Glomerular endothelial cell (primary cell): ENCODE results near the gene SIGLEC14. TPM values are rescaled to one million over a fixed set of nuclear protein-coding genes. Genes with fewer than 3 reads are reported as not detected.
A peak's percentile ranks its signal among the peaks of the same experiment; 100 is the strongest.
"Not testable (repeated sequence)": the region's sequence is repeated elsewhere in the genome, so short reads cannot be mapped to it uniquely, and the experiment has no call there.

Experiments
- DNase-seq: peaks from one replicate; pipeline ENCODE4 v3.0.0-alpha.2; 2011; ENCODE audit warnings: low read depth, low spot score; ENCODE audit errors: extremely low read depth
- total RNA-seq: library from RNA; depleted of rRNA; stranded (reverse); fragments of >200 nt; gene quantifications from 2 replicates; pipeline ENCODE4 v1.2.3, GENCODE V29; 2015

Gene SIGLEC14
- total RNA-seq, 1 donor from 2014 or later, result 0.35 TPM

DNA sequence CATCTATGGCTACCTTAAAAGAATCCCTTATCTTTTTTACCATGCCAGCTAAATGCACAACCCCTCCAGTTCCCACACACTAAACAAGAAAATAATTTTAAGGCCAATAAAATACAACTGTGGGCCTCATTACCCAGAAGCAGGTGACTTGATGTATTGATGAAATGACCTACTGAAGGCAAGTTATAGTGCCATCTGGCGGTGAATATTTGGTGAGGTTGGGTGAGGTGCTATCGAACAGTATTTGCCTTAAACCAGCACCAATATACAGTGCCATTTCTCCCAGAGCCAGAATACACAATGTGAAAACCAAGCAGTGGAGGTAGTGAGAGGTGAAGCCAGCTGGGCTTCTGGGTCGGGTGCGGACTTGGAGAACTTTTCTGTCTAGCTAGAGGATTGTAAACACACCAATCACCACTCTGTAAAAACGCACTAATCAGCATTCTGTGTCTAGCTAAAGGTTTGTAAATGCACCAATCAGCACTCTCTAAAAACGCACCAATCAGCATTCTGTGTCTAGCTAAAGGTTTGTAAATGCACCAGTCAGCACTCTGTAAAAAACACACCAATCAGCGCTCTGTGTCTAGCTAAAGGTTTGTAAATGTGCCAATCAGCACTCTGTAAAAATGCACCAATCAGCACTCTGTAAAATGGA is 29.4 kb upstream of the SIGLEC14 start:
- not testable (repeated sequence) for DNase-seq

DNA sequence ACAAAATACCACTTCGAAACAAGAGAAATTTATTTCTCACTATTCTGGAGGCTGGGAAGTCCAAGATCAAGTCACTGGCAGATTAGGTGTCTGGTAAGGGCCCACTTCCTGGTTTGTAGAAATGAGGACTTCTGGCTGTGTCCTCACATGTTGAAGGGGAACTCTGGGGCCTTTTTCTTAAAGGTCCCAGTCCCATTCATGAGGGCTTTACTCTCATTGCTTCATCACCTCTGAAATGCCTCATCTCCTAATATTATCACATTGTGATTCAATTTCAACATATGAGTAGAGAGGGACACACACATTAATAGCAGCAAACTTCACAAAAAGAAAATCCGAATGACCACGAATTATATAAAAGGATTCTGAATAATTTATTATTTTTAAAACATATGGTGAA is 21.6 kb upstream of the SIGLEC14 start:
- DNase-seq, result no peak

DNA sequence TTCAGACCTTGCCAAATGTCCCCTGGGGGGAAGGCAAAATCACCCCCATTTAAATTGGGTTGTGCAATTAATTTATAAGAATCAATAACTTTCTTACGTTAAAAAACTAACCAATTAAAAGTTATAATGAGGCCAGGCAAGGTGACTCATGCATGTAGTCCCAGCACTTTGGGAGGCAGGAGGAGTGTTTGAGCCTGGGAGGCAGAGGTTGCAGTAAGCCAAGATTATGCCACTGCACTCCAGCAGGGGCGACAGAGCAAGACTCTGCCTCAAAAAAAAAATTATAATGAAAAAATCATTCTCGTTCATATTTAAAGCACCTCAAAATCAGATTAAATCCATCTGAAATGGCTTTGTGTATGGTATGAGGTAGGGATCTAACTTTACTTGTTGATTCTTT is 18.4 kb upstream of the SIGLEC14 start:
- no peak for DNase-seq

DNA sequence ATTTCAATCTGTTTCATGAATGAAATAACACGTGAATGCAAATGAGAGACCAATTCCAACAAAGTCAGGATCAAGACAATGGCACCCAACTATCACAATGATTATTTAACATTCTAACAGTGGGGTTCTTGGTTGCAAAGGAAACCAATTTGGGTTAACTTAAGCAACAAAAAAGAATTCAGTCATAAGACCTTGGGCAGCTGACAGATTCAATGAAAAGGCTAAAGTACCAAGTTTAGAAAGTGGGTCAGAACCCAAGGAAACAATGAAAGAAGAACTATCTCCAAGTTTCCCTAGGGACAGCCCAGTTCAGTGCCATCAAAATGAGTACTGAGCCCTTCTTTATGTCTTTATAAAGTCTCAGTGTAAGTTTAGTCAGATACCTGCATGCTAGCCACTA is 17.5 kb upstream of the SIGLEC14 start:
- DNase-seq, result no peak

DNA sequence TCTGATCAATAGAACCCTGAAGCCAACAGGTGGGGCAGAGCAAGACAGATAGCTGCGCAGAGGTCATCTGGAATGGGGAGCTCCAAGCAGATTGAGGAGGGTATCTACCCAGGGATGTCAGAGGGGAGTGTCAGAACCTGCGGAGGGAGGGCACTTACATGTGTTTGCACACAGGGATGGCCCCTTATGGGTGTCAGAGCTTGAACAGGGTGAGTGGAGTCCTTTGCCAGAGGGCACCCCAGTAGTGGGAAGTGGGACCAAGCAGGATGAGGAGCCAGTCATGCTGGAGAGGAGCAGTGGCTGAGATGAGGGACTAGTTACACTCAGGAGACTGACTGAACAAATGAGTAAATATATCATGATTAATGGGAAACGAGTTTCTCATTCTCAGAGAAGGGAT is 17.0 kb upstream of the SIGLEC14 start:
- no peak for DNase-seq

DNA sequence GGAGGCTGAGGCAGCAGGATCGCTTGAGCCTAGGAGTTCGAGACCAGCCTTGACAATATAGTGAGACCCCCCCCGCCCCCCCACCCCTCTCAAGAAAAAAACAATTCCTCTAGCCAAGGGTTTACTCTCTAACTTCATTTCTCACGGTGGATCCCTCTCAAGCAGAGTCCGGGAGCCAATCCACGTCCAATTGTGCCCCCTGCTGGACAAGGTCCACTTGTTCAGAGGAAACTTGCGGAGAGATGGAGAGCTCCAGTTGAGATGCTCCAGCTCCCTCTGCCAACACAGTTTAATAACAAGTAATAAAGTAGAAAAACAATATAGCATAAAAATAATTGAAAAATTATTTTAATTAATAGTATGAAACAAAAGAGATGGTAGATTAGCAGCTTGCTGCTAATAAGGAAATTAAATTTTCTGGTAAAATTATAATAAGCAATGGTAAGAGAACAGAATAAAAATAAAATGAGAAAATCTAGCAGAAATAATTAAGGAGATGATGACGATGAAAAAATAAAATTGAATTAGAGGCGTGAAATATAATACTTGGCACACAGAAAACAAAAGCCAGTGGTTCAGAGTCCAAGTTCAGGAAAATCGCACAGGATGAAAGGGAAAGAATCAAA is 14.5 kb upstream of the SIGLEC14 start:
- no peak for DNase-seq

DNA sequence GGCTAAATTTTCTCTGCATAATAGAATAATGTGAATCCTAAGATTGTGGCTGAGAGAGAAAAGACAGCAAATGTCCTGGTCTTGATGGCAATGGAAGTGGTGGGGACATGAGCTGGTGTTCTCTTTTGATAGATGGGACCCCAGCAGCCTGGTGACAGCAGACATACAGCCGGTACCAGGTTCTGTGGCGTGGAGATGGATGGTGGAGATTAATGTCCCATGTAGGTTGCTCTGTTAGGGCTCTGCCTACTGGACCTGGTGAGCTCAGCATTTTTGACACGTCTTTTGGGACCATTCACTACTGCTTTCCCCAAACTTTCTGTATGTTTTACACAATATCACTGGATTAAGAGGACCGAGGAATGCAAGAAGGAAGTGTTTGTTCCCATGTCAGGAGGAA is 8.2 kb upstream of the SIGLEC14 start:
- no peak for DNase-seq

DNA sequence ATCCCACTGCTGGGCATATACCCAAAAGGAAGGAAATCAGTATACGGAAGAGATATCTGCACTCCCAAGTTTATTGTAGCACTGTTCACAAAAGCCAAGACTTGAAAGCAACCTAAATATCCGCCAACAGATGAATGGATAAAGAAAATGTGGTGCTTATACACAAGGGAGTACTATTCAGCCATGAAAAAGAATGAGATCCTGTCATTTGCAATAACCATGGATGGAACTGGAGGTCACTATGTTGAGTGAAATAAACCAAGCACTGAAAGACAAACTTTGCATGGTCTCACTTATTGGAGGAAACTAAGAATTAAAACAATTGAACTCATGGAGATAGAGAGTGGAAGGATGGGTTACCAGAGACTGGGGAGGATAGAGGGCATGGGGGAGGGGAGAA is 6.5 kb upstream of the SIGLEC14 start:
- DNase-seq, result no peak

DNA sequence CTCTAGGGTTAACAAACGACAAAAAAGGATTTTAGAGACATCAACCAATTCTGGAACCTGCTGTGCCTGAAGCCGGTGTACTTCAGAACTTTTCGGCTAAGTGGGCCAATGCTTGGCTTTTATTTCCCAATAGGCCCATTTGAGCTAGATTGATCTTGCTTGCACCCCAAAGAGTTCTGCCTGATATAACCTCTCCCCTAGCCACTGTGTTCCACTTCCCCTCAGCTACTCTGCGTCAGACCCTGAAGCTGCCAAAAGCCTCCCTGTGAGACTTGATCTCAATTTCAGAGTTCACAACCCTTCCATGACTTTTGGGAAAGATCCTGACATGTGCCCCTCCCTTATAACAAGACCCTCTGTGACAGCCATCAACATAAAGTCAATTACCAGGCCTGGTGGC is 5.6 kb upstream of the SIGLEC14 start:
- no peak for DNase-seq

DNA sequence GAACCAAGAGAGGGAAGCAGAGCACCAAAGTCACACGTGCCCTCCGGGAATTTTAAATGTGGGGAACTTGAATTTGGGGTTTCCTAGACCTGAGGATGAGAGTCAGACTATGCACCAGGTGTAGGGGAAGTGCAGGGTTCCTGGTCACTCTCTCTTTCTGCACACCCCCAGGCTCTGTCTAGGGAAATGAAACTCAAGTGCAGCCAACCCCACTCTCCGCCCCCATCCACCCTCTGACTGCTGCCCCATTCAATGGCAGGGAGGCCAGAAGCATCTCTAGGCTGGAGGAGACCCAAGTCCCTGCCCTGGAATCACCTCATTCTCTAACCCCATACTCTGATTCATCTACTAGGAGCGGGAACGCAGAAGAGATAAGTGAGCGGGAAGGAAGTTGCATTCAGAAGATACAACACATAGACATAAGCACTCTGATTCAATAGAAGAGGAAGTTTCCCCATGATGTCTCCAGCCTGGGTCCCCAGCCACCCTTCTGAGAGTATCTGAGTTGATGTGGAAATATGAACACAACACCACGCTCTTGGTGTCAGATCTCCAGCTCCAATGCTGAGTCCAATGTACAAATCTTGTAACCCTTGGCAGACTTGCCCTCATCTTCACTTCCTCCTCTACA is 4.7 kb upstream of the SIGLEC14 start:
- DNase-seq, result no peak

DNA sequence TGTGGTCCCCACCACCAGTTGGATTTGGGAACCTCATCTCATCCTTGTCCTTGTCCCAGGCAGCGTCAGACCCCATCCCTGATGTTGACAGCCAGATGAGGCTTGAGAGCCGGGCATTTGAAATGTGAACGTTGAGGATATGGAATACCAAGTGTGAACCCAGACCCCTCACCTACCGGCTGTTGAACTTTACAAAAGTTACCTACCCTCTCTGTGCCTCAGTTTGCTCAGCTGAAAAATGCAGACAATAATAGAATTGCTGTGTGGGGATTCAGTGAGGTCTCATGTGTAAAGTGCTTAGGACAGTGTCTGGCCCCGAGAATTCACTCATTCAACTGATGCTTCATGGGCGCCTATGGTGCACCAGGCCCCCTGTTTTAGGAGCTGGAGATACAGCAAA is 693 bp upstream of the SIGLEC14 start:
- no peak for DNase-seq

DNA sequence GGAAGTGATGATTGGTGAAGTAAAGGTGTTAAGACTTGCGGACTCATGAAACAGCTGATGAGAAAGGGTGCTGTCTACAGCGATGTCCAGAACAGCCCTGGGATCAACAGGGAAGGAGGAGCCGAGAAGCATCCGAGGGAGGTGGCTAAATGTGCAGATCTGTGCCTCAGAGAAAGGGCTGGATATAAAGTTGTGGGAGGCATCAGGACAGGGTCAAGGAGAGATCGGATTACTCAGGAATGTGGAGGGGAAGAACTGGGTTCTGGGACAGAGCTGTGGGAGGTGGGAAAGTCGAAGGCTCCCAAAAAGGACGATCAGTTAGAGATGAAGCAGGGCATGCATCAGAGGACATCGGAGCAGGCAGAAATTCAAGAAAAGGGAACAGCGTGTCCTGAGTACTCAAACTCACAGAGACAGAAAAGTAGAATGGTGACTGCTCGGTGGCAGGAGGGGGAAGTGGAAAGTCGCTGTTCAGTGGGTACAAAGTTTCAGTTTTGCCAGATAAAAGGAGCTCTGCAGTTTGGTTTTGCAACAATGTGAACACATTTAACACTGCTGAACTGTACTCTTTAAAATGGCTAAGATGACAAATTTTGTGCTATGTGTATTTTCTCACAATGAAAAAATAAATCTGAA is 1.9 kb downstream of the SIGLEC14 start:
- no peak for DNase-seq

DNA sequence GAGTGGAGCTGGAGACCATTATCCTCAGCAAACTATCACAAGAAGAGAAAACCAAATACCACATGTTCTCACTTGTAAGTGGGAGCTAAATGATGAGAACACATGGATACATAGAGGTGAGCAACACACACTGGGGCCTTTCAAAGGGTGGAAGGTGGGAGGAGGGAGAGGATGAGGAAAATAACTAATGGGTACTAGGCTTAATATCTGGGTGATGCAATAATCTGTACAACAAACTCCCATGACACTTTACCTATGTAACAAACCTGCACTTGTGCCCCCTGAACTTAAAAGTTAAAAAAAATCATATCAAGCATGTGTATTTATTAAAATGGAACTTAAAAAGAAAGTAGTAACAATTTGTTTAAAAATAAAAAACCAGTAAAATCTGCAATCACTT is 5.0 kb downstream of the SIGLEC14 start:
- no peak for DNase-seq

DNA sequence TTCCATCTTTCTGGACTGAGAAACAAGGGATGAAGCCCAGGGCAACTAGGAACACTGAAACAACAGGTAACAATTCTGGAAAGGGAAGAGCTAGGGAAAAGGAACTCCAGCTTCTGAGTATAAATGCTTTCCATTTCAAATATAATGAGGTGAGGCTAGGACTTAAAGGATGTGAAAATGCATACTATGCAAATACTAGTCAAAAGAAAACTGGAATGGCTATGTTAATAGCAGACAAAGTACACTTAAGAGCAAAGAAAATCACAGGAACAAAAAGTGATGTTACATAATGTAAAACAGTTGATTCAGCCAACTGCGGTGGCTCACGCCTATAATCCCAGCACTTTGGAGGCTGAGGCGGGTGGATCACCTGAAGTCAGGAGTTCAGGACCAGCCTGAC is 6.2 kb downstream of the SIGLEC14 start:
- DNase-seq, result no peak

DNA sequence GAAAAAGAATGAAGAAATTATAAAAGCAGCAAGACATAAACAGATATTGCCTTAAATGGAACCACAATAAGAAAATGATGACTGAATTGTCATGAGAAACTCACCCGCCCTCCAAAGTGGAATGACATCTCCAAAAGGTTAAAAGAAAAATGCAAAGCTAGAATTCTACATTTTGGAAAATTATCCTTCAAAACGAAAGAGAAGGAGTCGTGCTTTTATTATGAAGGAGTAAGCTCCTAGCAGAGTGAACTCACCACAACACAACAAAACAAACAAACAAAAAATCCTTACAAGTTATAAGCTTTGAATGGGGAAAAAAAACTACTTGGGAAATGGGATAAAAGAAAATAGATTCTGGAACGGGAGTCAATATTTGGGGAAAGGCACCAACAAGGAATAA is 6.7 kb downstream of the SIGLEC14 start:
- no peak for DNase-seq

DNA sequence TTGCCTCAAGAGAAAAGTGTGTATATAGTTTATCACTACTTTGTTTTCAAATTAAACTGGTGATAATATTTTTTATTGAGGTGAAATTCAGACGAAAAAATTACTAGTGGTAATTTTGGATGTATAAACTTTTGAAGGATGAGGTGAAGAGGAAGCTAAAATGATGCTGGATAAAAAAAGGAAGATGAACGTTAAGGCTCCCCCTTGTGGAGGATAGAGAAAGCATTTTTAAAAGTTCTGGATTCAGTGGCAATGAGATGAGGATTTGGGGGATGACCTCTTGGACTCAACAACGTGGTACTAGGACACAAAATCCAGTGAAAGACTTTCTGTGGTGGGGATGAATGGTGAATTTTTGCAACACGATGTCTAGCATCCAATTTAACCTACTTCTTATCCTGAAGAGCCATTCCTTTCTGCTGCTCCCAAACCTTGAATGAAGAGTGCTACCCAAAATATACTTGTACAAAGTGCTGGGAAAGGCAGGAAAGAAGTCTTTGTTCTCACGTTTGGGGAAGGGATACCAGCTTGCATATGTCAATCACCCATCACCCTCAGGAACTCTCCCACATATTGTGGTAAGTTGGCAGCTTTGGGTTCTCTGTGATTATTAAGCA is 9.2 kb downstream of the SIGLEC14 start:
- DNase-seq, result peak; percentile 1

DNA sequence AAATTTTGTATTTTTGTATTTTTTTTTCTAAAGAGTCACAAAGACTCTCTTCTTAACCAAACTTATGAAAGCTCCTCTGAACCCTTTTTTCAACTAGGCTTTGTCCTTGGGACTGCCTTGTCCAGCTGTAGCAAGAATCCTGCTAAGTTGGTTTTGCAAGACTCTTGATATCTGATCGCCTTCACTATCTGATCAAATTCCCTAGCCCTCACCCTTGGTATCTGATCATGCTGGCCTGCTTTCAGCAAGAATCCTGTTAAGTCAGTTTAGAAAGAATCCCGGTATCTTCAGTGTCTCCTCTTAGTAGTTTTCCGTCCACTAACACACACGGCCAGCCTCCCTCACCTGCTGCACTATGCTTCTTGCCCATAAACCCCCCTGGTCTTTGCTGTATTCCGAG is 14.5 kb downstream of the SIGLEC14 start:
- no peak for DNase-seq

DNA sequence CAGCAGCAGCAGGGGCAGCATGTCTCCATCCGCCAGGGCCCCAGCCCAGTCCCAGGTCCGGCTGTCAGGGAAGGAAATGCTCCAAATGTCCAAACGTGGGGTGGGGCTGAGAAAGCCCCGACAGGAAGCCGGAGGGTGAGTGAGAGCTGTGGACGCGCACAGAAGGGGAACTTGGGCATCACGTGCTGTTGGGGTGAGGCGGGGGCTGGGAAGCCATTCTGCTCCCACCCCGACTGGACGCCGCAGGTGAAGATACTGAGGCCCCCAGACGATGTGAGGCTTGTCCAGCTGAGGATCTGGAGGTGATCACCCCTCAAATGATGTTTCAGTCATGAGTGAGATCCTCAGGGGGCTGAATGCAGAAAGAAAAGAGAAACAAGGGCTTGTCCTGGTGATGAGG is 16.3 kb downstream of the SIGLEC14 start, which contains the start of gene SIGLEC5:
SIGLEC5 (minus strand) TSS at position 87 of the 400 bp plus-strand sequence; CDS start at position 21, 66 bp downstream.
- DNase-seq, result not testable (repeated sequence)

DNA sequence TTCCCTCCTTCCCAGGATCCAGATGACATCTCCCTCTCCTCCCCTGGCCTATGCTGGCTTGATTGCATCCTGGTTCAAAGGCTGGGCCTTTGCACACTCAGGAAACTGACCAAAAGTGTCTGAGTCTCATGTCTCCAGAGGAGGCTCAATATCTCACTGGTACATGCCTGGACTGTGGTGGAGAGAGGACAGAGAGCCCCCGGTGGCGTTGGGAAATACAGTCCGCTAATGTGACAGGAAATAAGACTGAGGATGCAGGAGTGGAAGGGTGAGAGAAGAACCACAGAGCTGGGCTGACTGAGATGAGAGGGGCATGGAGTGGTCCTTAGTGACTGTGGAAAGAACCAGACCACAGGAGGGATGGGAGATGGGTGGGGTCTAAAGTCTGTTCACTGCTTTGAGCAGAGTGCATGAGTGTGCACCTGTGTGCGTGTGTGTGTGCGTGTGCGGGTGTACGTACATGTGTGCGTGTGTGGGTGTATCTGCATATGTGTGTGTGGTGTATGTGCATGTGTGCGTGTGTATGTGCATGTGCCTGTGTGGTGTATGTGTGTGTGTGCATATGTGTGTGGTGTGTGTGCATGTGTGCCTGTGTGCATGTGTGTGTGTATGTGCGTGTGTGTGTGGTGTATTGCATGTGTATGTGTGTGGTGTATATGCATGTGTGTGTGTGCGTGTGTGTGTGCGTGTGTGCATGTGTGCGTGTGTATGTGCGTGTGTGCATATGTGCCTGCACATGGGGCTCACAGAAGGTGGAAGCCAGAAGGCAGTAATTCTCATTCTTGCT is 18.3 kb downstream of the SIGLEC14 start:
- DNase-seq, result no peak

DNA sequence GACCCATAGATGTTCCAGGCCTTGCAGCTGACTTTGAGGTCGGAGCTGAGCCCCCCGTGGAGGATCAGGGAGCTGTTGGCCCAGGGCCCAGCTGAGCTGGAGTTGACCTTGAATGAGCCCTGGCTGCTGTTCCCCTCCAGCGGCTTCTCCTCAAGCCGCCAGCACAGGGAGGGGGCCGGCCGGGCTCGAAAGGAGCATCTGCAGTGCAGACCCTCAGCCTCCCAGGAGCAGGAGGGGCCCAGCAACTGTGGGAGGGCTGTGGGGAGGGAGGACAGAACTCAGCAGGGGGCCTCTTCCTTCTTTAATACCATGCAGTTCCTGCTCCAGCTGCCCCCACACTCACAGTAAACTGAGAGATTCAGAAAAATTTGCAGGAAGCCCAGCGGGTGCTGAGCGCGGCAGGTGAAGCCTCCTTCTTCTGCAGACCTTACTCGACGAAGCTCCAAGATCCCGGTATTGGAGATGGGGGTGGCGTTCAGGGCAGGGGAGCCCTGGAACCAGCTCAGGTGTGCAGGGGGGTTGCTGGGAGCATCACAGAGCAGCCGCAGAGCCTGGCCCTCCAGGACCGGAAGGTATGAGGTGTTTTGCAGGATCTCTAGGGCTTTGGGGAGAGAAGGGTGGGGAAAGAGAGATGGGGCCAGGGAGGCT is 19.0 kb downstream of the SIGLEC14 start:
- no peak for DNase-seq
